Measurements from ENCODE around the gene BMX.

The BMX gene

DNA sequence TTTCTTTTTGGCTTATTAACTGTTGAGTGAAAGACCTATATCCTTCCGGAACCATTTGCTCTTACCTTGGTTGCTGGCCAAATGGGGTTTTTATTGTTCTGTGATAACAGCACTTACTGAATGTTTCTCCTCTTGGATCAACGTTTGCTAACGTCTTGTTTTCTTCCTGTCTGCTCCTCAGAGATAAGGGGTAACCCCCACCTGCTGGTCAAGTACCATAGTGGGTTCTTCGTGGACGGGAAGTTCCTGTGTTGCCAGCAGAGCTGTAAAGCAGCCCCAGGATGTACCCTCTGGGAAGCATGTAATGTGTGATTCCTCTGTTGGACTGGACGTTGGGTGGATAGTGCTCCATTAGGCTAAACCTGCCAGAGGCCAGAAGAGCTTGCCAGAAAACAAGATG lies 15.3 kb downstream of the BMX start:
- DNase-seq = peak in 1 of 2 donors; percentile 18
- intact Hi-C loops (cut with DNase I; ENCODE audit: low total_unique reads) = no loop called here
- no peak overlapping the region for H3K27ac ChIP-seq
- H3K4me3 ChIP-seq = no peak overlapping the region
- H3K4me1 ChIP-seq = no peaks in the 10 kb centered on the region
- H3K27me3 ChIP-seq = no peaks in the 10 kb centered on the region
- H3K36me3 ChIP-seq = no peaks in the 10 kb centered on the region
- no peak for TF ChIP-seq CTCF (IDR thresholded peaks at IDR 0.05)
- no peaks in the 10 kb centered on the region for H3K9me3 ChIP-seq

- no peak for DNase-seq
- Histone ChIP-seq H3K9me3 (no peaks in the 10 kb centered on the region), H3K27me3 (no peaks in the 10 kb centered on the region), H3K27ac (no peak overlapping the region), H3K36me3 (no peaks in the 10 kb centered on the region), H3K4me1 (no peaks in the 10 kb centered on the region), H3K4me3 (no peak overlapping the region)
- intact Hi-C loops (cut with DNase I; ENCODE audit: low total_unique reads) = no loop called here
- TF ChIP-seq CTCF (IDR thresholded peaks at IDR 0.05) = no peak
These were observed 21.9 kb downstream of the BMX start for GRCh38 chrX:15522464-15522863.

DNA sequence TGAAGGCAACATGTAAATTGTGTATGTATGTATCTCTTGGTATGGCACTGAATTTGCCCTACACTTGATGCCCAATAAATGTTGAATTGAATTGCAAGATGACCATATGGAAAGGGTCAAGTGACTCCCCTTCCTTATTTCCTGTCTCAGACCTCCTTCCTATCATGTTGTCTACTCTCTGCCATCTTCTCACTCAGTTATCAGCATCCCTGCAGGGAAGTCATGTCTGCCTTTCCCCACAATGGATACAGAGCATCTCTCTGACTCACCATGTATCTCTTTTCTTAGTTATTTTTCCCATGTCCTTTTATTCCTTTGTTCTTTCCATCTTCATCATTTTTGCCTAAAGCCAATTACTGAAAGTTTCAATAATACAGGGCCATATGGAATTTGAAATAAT lies 22.5 kb downstream of the BMX start:
- Histone ChIP-seq H3K27me3 (no peaks in the 10 kb centered on the region), H3K36me3 (no peaks in the 10 kb centered on the region), H3K4me1 (no peaks in the 10 kb centered on the region), H3K27ac (no peak overlapping the region), H3K9me3 (no peaks in the 10 kb centered on the region), H3K4me3 (no peak overlapping the region)
- intact Hi-C loops (cut with DNase I; ENCODE audit: low total_unique reads) = no loop called here
- DNase-seq = no peak
- no peak for TF ChIP-seq CTCF (IDR thresholded peaks at IDR 0.05)

GRCh38 chrX:15524417-15524816 lies 23.8 kb downstream of the BMX start:
- no peak for DNase-seq
- Histone ChIP-seq H3K27me3 (no peaks in the 10 kb centered on the region), H3K9me3 (no peaks in the 10 kb centered on the region)

DNA sequence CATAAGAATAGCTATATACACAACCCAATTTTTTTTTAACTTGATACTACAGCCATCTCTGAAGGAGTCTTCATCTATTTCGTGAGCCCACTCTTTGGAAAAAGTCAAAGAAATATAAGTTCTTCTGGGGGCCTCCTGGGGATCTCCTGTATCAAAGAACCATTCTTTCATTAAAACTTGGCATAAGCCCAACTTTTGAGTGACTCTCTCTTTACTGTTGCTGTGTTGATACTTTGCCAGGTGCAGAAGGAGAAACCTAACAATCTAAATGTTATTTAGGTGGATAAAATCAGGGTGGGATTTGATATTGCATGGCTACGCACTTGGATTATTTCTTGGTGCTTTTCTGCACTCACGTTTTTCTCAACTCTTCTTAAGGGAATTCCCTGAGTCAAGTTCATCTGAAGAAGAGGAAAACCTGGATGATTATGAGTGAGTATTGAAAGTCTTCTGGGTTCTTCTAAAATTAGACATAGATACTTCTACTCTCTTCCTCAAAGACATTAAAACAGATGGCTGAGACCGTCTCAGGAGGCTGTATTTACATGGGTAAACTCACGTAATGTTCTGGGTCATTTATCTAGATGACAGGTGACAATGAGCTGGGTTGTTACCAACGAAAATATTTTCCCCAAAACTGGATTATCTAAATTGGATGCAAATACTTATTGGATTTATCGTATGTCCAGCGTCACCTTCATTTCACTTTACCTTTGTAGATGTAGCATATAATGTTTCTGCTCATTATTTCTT lies 25.2 kb downstream of the BMX start:
- no peak for TF ChIP-seq CTCF (IDR thresholded peaks at IDR 0.05)
- Histone ChIP-seq H3K9me3 (no peaks in the 10 kb centered on the region), H3K4me1 (no peaks in the 10 kb centered on the region), H3K27ac (no peak overlapping the region), H3K4me3 (no peak overlapping the region), H3K27me3 (no peaks in the 10 kb centered on the region), H3K36me3 (no peaks in the 10 kb centered on the region)
- intact Hi-C loops (cut with DNase I; ENCODE audit: low total_unique reads) = no loop called here
- no peak for DNase-seq

More at GRCh38 chrX:15524417-15524816, 23.8 kb downstream of the BMX start:
- Histone ChIP-seq H3K4me3 (no peak overlapping the region), H3K27ac (no peak overlapping the region), H3K36me3 (no peaks in the 10 kb centered on the region), H3K4me1 (no peaks in the 10 kb centered on the region)
- intact Hi-C loops (cut with DNase I; ENCODE audit: low total_unique reads) = no loop called here
- TF ChIP-seq CTCF (IDR thresholded peaks at IDR 0.05) = no peak
